GM19023 (cell line): ENCODE measurements around the gene SIGLEC9.
"Not testable (repeated sequence)": the region's sequence is repeated elsewhere in the genome, so short reads cannot be mapped to it uniquely, and the experiment has no call there.

Experiments used
- ATAC-seq: cut with Tn5 transposase; IDR thresholded peaks from one replicate; pipeline ENCODE4 v1.9.1; 2021; ENCODE audit warnings: mild to moderate bottlenecking, moderate library complexity; ENCODE audit not compliant: unreplicated experiment

Gene SIGLEC9

DNA sequence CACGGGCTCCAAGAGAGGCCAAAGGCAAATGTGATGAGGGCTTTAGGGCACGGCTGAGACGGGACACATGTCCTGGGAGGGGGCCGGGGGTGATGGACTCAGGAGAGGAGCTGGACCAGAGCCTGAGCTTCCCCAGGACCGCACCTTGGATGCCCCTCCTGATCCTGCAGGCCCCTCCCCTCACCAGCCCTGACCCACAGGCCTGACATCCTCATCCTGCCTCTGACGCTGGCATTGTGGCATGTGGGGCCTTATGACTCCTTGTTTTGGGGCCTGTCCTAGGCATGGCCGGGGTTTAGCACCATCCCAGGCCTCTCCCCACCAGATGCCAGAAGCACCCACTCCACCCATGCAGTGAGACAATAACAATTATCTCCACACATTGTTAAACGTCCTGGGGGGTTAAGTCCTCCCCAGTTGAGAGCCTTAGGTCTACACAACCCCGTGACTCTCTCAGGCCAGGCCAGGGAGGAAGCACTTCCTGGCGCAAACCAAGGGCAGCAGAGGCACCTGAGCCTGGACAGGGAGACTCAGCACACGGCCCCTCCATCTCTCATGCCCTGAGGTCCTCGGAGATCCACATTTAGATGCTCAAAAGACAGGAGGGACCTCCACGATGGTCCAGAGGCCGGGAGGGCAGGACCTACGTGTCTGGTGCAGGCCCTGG lies 18.2 kb downstream of the SIGLEC9 start:
- ATAC-seq: not testable (repeated sequence)

GRCh38 chr19:51143486-51143885 lies 18.8 kb downstream of the SIGLEC9 start:
- ATAC-seq: no peak

DNA sequence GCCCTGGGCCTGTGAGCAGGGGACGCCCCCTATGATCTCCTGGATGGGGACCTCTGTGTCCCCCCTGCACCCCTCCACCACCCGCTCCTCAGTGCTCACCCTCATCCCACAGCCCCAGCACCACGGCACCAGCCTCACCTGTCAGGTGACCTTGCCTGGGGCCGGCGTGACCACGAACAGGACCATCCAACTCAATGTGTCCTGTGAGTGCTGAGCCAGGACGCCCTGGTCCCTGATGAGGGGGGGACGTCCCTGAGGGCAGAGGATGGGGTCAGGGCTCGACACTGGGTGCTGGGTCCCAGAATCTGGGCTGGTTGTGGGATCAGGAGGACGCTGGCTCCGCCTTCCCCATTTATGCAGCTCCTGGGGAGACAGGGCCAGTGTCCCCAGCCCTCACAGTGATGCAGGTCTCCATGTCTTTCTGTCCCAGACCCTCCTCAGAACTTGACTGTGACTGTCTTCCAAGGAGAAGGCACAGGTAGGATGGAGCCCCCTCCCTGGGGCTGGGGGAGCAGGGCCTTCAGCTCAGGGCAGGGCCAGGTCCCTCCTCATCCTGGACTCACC lies 19.9 kb downstream of the SIGLEC9 start:
- ATAC-seq: no peak

GRCh38 chr19:51145916-51146493 lies 21.3 kb downstream of the SIGLEC9 start:
- ATAC-seq: no peak

DNA sequence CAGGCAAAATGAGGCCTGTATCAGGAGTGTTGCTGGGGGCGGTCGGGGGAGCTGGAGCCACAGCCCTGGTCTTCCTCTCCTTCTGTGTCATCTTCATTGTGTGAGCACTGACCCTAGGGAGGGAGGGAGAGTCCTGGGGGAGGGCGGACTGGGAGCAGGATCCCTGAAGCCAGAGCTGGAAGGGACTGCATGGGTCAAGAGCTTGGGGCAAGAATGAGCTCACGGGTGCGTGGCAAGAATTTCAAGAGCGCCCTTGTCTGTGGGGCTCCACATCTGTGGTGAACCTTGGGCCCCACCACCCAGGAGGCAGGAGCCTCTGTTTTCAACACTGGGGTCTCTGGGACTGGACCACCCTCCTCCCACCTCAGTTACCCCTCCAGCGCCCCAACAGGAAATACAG lies 22.0 kb downstream of the SIGLEC9 start:
- ATAC-seq: no peak

- ATAC-seq: no peak
Measured at GRCh38 chr19:51147663-51148062, 23.0 kb downstream of the SIGLEC9 start.

DNA sequence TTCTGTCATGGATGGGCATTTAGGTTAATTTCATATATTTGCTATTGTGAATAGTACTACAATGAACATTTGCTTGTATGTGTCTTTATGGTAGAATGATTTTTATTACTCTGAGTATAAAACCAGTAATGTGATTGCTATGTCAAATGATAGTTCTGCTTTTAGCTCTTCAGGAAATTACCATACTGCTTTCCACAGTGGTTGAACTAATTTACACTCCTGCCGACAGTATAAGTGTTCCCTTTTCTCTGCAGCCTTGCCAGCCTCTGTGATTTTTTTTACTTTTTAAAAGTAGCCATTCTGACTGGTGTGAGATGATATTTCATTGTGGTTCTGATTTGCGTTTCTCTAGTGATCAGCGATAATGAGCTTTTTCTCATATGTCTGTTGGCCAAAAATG lies 23.9 kb downstream of the SIGLEC9 start:
- ATAC-seq: no peak

DNA sequence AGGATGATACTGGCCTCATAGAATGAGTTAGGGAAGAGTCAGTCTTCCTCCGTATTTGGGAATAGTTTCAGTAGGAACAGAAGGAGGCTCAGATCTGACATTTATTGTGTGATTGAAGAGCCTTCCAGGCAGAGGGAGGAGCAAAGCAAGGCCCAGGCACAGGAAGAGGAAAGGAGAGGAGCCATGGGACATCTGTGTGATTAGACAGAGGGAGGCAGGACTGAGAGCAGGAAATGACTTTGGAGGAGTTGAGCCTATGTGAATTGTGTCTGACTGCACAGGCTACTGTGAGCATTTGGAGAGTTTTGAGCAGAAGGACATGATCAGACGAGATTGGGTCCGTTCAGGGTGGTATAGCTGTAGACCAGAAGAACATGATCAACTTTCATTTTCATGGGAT lies 25.9 kb downstream of the SIGLEC9 start:
- ATAC-seq: no peak

- ATAC-seq: no peak
Measured at GRCh38 chr19:51156710-51157109, 32.0 kb downstream of the SIGLEC9 start.

DNA sequence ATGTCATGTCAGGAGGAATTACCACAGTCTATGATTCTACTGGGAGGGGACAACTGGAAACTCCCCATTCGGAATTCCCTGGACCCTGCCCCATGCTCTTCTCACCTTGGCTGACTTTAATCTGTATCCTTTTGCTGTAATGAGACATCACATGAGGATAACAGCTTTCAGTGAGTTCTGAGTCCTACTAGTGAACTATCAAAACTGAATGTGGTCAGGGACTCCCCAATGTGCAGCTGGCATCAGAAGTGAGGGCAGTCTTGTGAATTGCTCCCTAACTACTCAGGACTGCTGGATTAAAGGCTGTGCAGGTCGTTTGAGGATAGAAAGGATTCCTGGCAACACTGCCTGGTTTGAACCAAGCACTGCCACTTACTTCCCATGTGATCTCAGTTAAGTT lies 32.6 kb downstream of the SIGLEC9 start:
- ATAC-seq: no peak

DNA sequence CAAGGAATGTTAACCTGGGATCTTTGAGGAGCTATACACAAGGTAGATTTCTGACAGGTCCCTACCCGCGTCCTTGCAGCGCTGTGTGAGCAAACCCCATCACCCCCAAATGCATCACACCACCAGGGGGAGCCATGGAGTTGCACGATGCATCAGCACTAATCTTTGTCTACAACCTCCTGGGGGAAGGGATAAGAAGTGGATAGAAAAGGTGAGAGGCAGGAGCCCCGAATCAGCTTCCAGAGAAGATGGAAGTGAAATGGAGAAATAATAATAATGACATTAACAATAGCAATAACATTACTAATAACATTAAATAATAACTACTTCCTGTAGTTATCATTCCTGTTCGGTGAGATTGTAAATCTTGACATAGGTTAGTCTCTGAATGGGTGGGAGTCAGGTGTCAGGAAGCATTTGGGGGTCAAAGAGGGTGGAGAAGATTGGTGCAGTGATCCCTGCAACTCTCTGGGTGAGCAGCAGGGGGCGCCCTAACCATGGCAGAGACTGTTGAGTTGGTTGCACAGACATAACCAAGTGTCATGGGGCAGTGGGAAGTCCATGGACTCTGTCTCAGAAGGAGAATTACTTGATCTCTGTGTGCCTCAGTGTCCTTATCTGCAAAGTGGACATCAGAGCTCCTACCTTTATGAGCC lies 33.9 kb downstream of the SIGLEC9 start:
- no peak for ATAC-seq

- no peak for ATAC-seq
Measured at GRCh38 chr19:51159656-51160055, 35.0 kb downstream of the SIGLEC9 start.

DNA sequence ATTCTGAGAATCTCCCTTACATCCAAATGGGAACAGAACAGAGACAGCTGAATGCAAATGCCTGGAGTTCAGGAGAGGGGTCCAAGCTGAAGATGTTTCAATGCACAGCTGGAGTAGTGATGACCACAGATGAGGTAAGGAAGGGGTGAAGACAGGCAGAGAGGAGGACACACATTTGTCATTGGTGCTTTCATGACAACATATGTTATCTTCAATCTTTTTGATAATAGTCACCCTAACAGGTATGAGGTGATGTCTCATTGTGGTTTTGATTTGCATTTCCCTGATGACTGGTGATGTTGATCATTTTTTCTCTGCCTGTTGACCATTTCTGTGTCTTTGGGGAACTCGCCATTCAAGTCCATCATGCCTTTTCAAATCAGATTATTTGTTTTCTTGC lies 36.6 kb downstream of the SIGLEC9 start:
- no peak for ATAC-seq

GRCh38 chr19:51161867-51162496 lies 37.3 kb downstream of the SIGLEC9 start:
- no peak for ATAC-seq

- ATAC-seq: no peak
Measured at GRCh38 chr19:51163257-51163656, 38.6 kb downstream of the SIGLEC9 start.

DNA sequence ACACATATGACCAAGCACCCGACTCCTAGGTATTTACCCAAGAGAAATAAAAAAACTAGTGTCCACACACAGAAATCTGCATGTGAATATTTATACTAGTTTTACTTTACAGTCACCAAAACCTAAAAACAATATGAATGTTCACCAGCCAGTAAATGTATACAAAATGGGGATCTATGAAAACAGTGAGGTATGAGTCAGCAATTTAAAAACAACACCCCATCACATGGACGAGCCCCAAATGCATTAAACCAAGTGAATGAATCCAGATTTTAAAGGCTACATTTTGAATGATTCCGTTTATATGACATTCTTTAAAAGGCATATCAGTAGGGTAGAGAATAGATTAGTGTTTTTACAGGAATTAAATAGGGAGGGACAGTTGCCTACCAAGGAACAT lies 39.5 kb downstream of the SIGLEC9 start:
- no peak for ATAC-seq

- no peak for ATAC-seq
Measured at GRCh38 chr19:51166846-51167490, 42.3 kb downstream of the SIGLEC9 start.

DNA sequence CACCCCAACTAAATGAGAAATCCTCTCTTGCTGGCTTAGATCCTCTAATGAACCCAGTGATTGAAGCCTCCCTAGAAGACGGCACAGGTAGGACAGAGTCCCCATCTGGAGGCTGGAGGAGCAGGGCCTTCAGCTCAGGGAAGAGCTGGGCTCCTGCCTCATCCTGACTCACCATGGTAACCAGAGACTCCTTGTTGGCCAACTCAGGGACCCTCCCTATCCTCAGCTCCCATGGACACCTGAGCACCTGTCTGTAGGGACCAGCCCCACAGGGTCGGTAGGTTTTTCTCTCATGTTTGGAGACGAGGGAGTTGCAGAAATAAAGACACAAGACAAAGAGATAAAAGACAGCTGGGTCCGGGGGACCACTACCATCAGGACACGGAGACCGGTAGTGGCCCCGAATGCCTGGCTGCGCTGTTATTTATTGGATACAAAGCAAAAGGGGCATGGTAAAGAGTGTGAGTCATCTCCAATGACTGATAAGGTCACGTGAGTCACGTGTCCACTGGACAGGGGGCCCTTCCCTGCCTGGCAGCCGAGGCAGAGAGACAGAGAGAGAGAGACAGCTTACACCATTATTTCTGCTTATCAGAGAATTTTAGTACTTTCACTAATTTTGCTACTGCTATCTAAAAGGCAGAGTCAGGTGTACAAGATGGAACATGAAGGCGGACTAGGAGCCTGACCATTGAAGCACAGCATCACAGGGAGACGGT lies 44.0 kb downstream of the SIGLEC9 start:
- no peak for ATAC-seq

GRCh38 chr19:51169283-51169918 lies 44.7 kb downstream of the SIGLEC9 start:
- ATAC-seq: not testable (repeated sequence)

- no peak for ATAC-seq
Measured at GRCh38 chr19:51172223-51172622, 47.5 kb downstream of the SIGLEC9 start.
